Prostate gland (tissue), 2 donors: ENCODE data around the gene HECTD1. TPM values are rescaled to one million over a fixed set of nuclear protein-coding genes. Genes with fewer than 3 reads are reported as not detected.

ENCODE experiments used
- DNase-seq: peaks from one replicate; pipeline ENCODE4 v3.0.0-alpha.2; 2019; ENCODE audit warnings: low spot score
- H3K27ac ChIP-seq, 2 donors: fragments of 200-600 bp; sonication (generic); 2 replicates each; pipeline ENCODE4 v1.5.1; 2017 to 2019
- H3K27me3 ChIP-seq: fragments of 200-600 bp; sonication (generic); replicated peaks from 2 replicates; pipeline ENCODE4 v1.5.1; 2019; ENCODE audit not compliant: insufficient read depth
- H3K36me3 ChIP-seq, 2 donors: fragments of 200-600 bp; sonication (generic); 1 replicate in 1 of 2; 2 replicates in 1 of 2; pipeline versions ENCODE4 v1.5.1 to v1.8.1; 2017 to 2019
- H3K4me1 ChIP-seq: fragments of 200-600 bp; sonication (generic); replicated peaks from 2 replicates; pipeline ENCODE4 v1.5.1; 2019
- H3K4me3 ChIP-seq, 2 donors: fragments of 200-600 bp; sonication (generic); 2 replicates each; pipeline ENCODE4 v1.5.1; 2017 to 2019
- H3K9me3 ChIP-seq: fragments of 200-600 bp; sonication (generic); 2 replicates; pipeline ENCODE4 v1.5.1; 2017
- POLR2A ChIP-seq: fragments of 450-650 bp; IDR thresholded peaks from one replicate; pipeline ENCODE4 v1.6.1; 2016; ENCODE audit warnings: antibody characterized with exemption, mild to moderate bottlenecking
- POLR2AphosphoS5 ChIP-seq: sonication (generic); formaldehyde crosslinking; IDR thresholded peaks from one replicate; pipeline ENCODE4 v1.6.1; 2017; ENCODE audit warnings: antibody characterized with exemption
- WGBS: methylation state at CpG from one replicate; pipeline ENCODE4 v1.1.5; 2018; 5-methylcytosine and 5-hydroxymethylcytosine counted together
- intact Hi-C: fragments of 100-400 bp; cut with DNase I; formaldehyde crosslinking; loops from one replicate; pipeline ENCODE4 v1.14.2; 2022
- total RNA-seq, 2 donors: library from RNA; depleted of rRNA; stranded (reverse); fragments of >200 nt; gene quantifications; one replicate each; pipeline ENCODE4 v1.1.0, GENCODE V29; 2016
- TF ChIP-seq, protein P1 (sequence below), 4 experiments: fragments of 200-600 bp in 2 of 4; fragments of 450-650 bp in 2 of 4; sonication (generic) in 2 of 4; IDR thresholded peaks; 1 replicate in 3 of 4; 2 replicates in 1 of 4; pipeline ENCODE4 v1.5.1; 2016 to 2019; ENCODE audit warnings: antibody characterized with exemption in 4 of 4, mild to moderate bottlenecking in 2 of 4, moderate library complexity in 2 of 4

The HECTD1 gene
- total RNA-seq, 2 donors from 2014 or later, result 108 to 189 TPM

DNA sequence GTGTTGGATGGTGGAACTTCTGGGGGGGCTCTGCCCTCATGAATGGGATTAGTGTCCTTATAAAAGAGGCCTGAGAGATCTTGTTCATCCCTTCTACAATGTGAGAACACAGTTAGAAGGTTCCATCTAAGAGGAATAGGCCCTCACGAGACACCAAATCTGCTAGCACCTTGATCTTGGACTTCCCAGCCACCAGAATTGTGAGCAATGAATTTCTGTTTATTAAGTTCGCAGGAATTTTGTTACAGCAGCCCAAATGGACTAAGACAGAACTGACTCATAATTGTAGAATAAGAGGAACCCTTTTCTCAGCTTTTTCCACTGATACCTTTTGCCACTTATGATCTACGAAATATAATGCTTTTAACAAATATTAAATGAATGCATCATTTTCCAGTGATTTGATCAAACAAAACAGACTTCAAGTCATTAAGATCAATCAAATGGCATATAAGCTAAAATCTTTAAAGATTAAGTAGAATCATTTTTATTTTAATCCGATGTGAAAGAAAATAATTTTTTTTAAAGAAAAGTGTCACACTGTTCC, 68.2 kb downstream of the HECTD1 start:
- TF ChIP-seq POLR2A, result no peak
- TF ChIP-seq POLR2AphosphoS5, result no peak
- TF ChIP-seq, protein P1, sequence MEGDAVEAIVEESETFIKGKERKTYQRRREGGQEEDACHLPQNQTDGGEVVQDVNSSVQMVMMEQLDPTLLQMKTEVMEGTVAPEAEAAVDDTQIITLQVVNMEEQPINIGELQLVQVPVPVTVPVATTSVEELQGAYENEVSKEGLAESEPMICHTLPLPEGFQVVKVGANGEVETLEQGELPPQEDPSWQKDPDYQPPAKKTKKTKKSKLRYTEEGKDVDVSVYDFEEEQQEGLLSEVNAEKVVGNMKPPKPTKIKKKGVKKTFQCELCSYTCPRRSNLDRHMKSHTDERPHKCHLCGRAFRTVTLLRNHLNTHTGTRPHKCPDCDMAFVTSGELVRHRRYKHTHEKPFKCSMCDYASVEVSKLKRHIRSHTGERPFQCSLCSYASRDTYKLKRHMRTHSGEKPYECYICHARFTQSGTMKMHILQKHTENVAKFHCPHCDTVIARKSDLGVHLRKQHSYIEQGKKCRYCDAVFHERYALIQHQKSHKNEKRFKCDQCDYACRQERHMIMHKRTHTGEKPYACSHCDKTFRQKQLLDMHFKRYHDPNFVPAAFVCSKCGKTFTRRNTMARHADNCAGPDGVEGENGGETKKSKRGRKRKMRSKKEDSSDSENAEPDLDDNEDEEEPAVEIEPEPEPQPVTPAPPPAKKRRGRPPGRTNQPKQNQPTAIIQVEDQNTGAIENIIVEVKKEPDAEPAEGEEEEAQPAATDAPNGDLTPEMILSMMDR (IDR thresholded peaks at IDR 0.05), result no peak
- Histone ChIP-seq H3K4me1 (no peaks in the 10 kb centered on the region), H3K27me3 (no peaks in the 10 kb centered on the region), H3K36me3 (peaks cover 0 to 2% of the 10 kb centered on the region in 2 donors), H3K9me3 (no peaks in the 10 kb centered on the region), H3K27ac (no peak overlapping the region), H3K4me3 (no peak overlapping the region)
- 99% methylated on average over 4 of the region's 4 CpGs for WGBS
- no peak for DNase-seq
- intact Hi-C loops, result no loop called here

DNA sequence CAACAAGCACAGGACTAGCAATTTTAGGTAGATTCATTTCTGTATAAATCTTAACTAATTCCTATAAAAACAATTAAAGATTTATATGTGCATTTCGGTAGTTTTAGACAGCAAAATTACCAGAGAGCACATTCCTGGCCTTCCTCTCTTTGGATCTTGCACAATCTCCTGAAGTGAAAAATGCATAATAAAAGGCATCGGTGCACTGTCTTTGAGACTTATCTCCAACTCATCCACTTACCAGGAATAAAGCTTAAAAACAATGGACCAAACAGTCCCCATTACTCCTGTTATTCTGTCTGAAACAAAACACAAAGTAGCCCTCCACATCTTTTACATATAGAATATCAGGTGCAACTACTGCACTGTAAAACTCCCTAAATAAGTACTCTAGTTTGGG, 69.3 kb downstream of the HECTD1 start:
- DNase-seq, result no peak
- TF ChIP-seq, protein P1 (IDR thresholded peaks at IDR 0.05), result no peak
- TF ChIP-seq POLR2AphosphoS5 (no peak), POLR2A (no peak)
- Histone ChIP-seq H3K9me3 (no peaks in the 10 kb centered on the region), H3K4me1 (no peaks in the 10 kb centered on the region), H3K27ac (no peak overlapping the region), H3K27me3 (no peaks in the 10 kb centered on the region), H3K36me3 (peaks cover 0 to 1% of the 10 kb centered on the region in 2 donors), H3K4me3 (no peak overlapping the region)
- 75% methylated on average over 2 of the region's 2 CpGs for WGBS
- intact Hi-C loops, result no loop called here

DNA sequence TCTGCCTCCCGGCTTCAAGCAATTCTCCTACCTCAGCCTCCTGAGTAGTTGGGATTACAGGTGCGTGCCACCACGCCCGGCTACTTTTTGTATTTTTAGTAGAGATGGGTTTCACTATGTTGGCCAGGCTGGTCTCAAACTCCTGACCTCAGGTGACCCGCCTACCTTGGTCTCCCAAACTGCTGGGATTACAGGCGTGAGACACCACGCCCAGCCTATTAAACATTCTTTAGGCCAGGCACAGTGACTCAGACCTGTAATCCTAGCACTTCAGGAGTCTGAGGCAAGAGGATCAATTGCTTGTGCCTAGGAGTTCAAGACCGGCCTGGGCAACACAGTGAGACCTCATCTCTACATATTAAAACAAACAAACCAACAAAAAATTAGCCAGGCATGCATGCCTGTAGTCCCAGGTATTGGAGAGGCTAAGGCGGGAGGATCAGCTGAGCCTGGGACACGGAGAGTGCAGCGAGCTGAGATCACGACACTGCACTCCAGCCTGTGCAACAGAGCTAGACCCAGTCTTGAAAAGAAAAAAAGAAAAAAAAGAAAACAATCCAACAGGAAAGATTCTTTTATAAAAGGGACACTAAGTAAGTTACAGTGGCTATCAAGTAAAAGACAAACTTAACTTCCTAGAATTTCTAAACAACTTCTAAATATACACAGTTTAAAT, 70.2 kb downstream of the HECTD1 start:
- Histone ChIP-seq H3K27ac (no peak overlapping the region), H3K27me3 (no peaks in the 10 kb centered on the region), H3K4me3 (no peak overlapping the region), H3K36me3 (peaks cover 0 to 5% of the 10 kb centered on the region in 2 donors), H3K9me3 (no peaks in the 10 kb centered on the region), H3K4me1 (no peaks in the 10 kb centered on the region)
- TF ChIP-seq POLR2A (no peak), POLR2AphosphoS5 (no peak)
- TF ChIP-seq, protein P1 (IDR thresholded peaks at IDR 0.05), result no peak
- no peak for DNase-seq
- intact Hi-C loops, result no loop called here
- 95% methylated on average over 12 of the region's 12 CpGs for WGBS

DNA sequence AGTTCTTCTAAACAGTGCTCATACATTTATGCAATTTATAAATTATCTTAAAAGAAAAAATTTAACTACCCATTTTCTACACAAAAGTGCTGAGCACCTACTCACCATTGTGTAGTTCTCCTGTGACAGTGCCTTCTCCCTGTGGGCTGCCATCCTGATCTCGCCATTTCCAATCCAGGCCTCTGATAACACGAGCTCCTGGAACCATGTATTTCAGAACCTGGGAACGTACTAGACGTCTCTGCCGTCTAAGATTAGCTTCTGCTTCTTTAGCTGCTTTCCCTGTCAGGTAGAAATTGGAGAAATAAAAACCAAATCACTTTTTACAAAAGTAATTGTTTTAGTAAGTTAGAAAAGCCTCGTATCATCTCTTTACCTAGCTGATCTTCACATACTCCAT, 74.5 kb downstream of the HECTD1 start:
- Histone ChIP-seq H3K36me3 (peaks cover 0 to 5% of the 10 kb centered on the region in 2 donors), H3K27me3 (no peaks in the 10 kb centered on the region), H3K4me3 (no peak overlapping the region), H3K4me1 (no peaks in the 10 kb centered on the region), H3K9me3 (no peaks in the 10 kb centered on the region), H3K27ac (no peak overlapping the region)
- no peak for DNase-seq
- no peak for TF ChIP-seq POLR2A
- TF ChIP-seq, protein P1 (IDR thresholded peaks at IDR 0.05), result no peak
- TF ChIP-seq POLR2AphosphoS5, result no peak
- intact Hi-C loops, result no loop called here
- WGBS, result 86% methylated on average over 6 of the region's 6 CpGs
